Dendritic cell treated with granulocyte-macrophage colony-stimulating factor and Interleukin-4, amounts not matched to agents 40 ng/mL and 50 ng/mL, for 4 days (primary cell): ENCODE measurements around the gene MBD2.
"Not testable (repeated sequence)": the region's sequence is repeated elsewhere in the genome, so short reads cannot be mapped to it uniquely, and the experiment has no call there.

Source experiments
- H3K27ac Mint-ChIP-seq: one replicate; pipeline ENCODE4 v1.8.0; 2022; ENCODE audit warnings: mild to moderate bottlenecking, mixed read lengths
- H3K27me3 Mint-ChIP-seq: one replicate; pipeline ENCODE4 v1.8.0; 2022; ENCODE audit warnings: mild to moderate bottlenecking, mixed read lengths
- H3K36me3 Mint-ChIP-seq: one replicate; pipeline ENCODE4 v1.8.0; 2022; ENCODE audit warnings: low read depth, mixed read lengths
- H3K4me1 Mint-ChIP-seq: one replicate; pipeline ENCODE4 v1.8.0; 2022; ENCODE audit warnings: low read depth, mixed read lengths
- H3K4me3 Mint-ChIP-seq: one replicate; pipeline ENCODE4 v1.8.0; 2022; ENCODE audit warnings: mild to moderate bottlenecking, moderate library complexity, mixed read lengths
- H3K9me3 Mint-ChIP-seq: one replicate; pipeline ENCODE4 v1.8.0; 2022; ENCODE audit warnings: mixed read lengths
- intact Hi-C: fragments of 100-400 bp; cut with micrococcal nuclease; formaldehyde crosslinking; loops from one replicate; pipeline ENCODE4 v1.15.0; 2022

The MBD2 gene, protein sequence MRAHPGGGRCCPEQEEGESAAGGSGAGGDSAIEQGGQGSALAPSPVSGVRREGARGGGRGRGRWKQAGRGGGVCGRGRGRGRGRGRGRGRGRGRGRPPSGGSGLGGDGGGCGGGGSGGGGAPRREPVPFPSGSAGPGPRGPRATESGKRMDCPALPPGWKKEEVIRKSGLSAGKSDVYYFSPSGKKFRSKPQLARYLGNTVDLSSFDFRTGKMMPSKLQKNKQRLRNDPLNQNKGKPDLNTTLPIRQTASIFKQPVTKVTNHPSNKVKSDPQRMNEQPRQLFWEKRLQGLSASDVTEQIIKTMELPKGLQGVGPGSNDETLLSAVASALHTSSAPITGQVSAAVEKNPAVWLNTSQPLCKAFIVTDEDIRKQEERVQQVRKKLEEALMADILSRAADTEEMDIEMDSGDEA

DNA sequence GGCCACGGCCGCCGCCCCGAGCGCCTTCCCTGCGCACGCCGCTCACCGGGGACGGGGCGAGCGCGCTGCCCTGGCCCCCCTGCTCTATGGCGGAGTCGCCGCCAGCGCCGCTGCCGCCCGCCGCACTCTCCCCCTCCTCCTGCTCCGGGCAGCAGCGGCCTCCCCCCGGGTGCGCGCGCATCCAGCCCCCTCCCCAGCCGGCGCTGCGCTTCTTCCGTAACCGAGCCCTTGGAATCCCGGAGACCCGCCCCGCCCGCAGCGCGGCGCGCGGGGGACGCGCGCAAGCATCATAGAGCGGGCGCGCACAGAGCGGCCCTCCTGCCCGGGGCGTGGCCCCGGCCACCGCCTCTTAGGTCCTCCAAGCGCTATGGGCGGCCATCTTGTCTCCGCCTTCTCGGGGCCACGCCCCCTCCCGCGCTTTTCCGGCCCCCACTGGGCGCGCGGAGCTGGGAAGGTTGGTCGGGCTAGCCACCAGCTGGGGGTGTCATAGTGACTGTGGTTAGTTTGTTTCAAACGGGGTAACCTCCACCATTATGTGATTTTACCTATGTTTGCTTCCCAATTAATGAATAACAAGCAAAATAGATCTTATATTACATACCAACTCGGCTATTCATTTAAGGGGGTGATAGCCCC is at the start of gene MBD2:
Gene MBD2, minus strand, starts transcription at position 291 of the 636 bp plus-strand sequence. Its CDS starts 110 bp downstream, at position 181.
- Mint-ChIP-seq H3K4me1 (peaks cover 38% of the 10 kb centered on the region), H3K36me3 (peaks cover 12% of the 10 kb centered on the region), H3K27me3 (no peaks in the 10 kb centered on the region), H3K27ac (peak within 1 kb of the TSS; percentile 97), H3K9me3 (no peaks in the 10 kb centered on the region), H3K4me3 (peak within 1 kb of the TSS; percentile 94)
- intact Hi-C loops = loop anchor here (1.0 kb wide), 2 partner anchors 45 to 134 kb away; partner anchors contain the start of gene POLI

GRCh38 chr18:54269893-54270844 is 45.7 kb upstream of the MBD2 start:
- no peaks in the 10 kb centered on the region for H3K36me3 Mint-ChIP-seq
- peak overlapping the region; percentile 69 for H3K4me3 Mint-ChIP-seq
- no peaks in the 10 kb centered on the region for H3K27me3 Mint-ChIP-seq
- intact Hi-C loops = loop anchor here (1.0 to 5.0 kb wide), 3 partner anchors 19 to 87 kb away; partner anchors contain the start of genes C18orf54, MBD2 and STARD6
- H3K9me3 Mint-ChIP-seq = no peaks in the 10 kb centered on the region
- H3K4me1 Mint-ChIP-seq = peaks cover 12% of the 10 kb centered on the region
- H3K27ac Mint-ChIP-seq = peak overlapping the region; percentile 91

DNA sequence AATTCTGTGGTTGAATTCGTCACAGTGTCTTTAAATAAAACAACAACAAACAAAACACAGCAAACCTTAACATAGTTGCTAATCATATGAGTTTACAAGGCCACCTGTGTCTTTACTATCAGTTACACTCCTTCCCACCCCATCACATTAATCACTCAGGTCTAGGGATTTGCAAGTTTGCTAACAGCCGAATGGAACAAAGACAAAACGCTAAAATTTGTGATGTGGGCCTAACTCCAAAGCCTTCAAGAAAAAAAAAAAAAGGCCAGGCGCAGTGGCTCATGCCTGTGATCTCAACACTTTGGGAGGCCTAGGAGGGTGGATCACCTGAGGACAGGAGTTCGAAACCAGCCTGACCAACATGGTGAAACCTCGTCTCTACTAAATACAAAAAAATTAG is 44.3 kb upstream of the MBD2 start:
- peaks cover 18% of the 10 kb centered on the region for H3K4me1 Mint-ChIP-seq
- intact Hi-C loops = loop anchor here (1.0 to 5.0 kb wide), 3 partner anchors 18 to 89 kb away; partner anchors contain the start of genes C18orf54, MBD2 and STARD6
- H3K27me3 Mint-ChIP-seq = no peaks in the 10 kb centered on the region
- H3K9me3 Mint-ChIP-seq = no peaks in the 10 kb centered on the region
- peak overlapping the region; percentile 91 for H3K27ac Mint-ChIP-seq
- H3K36me3 Mint-ChIP-seq = no peaks in the 10 kb centered on the region
- peak overlapping the region; percentile 69 for H3K4me3 Mint-ChIP-seq

- Mint-ChIP-seq H3K36me3 (no peaks in the 10 kb centered on the region), H3K27ac (no peak overlapping the region), H3K4me3 (no peak overlapping the region), H3K27me3 (no peaks in the 10 kb centered on the region), H3K9me3 (no peaks in the 10 kb centered on the region), H3K4me1 (peaks cover 18% of the 10 kb centered on the region)
- intact Hi-C loops = loop anchor here (2.0 to 5.0 kb wide), 2 partner anchors 17 to 90 kb away; partner anchors contain the start of genes C18orf54 and STARD6
These were observed 43.2 kb upstream of the MBD2 start for GRCh38 chr18:54267701-54268100.

DNA sequence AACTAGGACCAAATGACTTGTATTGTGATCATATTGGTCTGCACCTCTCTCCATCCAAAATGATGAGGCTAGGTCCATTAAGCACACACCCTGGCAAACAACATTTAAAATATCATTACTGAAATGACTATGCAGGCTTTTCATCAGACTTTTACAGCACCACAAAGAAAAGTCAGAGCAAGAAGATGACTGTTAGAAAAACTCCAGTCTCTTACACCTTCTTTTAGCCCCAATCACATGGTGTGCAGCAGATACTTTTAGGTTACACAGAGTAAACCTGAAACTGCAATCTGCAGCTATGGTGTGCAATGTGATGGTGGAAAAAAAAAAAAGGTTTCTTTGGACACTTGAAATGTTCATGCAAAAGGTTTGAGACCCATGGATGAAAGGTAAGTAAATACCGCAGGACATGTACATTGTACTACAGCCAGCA is 39.5 kb upstream of the MBD2 start:
- Mint-ChIP-seq H3K27ac (no peak overlapping the region), H3K4me1 (peaks cover 41% of the 10 kb centered on the region), H3K27me3 (no peaks in the 10 kb centered on the region), H3K9me3 (no peaks in the 10 kb centered on the region), H3K4me3 (no peak overlapping the region), H3K36me3 (no peaks in the 10 kb centered on the region)
- intact Hi-C loops = no loop called here

DNA sequence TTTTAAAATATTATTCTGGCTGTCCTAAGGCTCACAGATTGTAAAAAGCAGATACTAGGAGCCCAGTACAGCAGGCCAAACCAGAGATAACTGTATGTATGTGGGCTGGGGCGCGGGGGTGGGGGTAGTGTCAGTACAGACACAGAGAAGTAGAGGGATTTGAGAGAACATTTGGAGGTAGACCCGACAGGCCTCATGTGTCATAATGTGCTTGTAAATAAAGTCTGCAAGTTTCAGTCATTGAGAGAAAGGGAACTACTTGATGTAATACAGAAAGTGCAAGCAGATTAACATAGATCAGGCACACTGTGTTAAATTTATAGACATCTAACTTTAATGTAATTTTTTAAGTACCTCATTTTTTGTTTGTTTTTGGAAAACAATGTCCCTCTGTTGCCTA is 37.4 kb upstream of the MBD2 start:
- H3K4me1 Mint-ChIP-seq = peaks cover 55% of the 10 kb centered on the region
- no peaks in the 10 kb centered on the region for H3K36me3 Mint-ChIP-seq
- intact Hi-C loops = no loop called here
- H3K27ac Mint-ChIP-seq = peak overlapping the region; percentile 81
- H3K27me3 Mint-ChIP-seq = no peaks in the 10 kb centered on the region
- no peaks in the 10 kb centered on the region for H3K9me3 Mint-ChIP-seq
- H3K4me3 Mint-ChIP-seq = no peak overlapping the region

- H3K9me3 Mint-ChIP-seq = no peaks in the 10 kb centered on the region
- peaks cover 51% of the 10 kb centered on the region for H3K4me1 Mint-ChIP-seq
These were observed 36.1 kb upstream of the MBD2 start for GRCh38 chr18:54260396-54261072.

DNA sequence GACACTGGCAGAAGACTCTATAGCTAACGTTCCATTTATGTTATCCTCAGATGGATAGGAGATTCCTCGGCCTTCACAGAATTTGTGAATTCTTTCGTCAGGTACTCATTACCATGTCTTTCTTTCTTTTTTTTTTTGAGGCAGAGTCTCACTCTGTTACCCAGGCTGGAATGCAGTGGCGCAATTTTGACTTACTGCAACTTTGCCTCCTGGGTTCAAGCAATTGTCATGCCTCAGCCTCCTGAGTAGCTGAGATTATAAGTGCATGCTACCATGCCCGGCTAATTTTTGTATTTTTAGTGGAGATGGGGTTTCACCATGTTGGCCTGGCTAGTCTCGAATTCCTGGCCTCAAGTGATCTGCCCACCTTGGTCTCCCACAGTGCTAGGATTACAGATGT is 33.3 kb upstream of the MBD2 start:
- H3K27me3 Mint-ChIP-seq, H3K9me3 Mint-ChIP-seq, intact Hi-C loops, H3K36me3 Mint-ChIP-seq, H3K4me3 Mint-ChIP-seq, H3K27ac Mint-ChIP-seq: not testable (repeated sequence)
- H3K4me1 Mint-ChIP-seq = peaks cover 46% of the 10 kb centered on the region

More at GRCh38 chr18:54260396-54261072, 36.1 kb upstream of the MBD2 start:
- no peaks in the 10 kb centered on the region for H3K36me3 Mint-ChIP-seq
- intact Hi-C loops = no loop called here
- H3K4me3 Mint-ChIP-seq = no peak overlapping the region
- H3K27ac Mint-ChIP-seq = peak overlapping the region; percentile 81
- H3K27me3 Mint-ChIP-seq = no peaks in the 10 kb centered on the region

DNA sequence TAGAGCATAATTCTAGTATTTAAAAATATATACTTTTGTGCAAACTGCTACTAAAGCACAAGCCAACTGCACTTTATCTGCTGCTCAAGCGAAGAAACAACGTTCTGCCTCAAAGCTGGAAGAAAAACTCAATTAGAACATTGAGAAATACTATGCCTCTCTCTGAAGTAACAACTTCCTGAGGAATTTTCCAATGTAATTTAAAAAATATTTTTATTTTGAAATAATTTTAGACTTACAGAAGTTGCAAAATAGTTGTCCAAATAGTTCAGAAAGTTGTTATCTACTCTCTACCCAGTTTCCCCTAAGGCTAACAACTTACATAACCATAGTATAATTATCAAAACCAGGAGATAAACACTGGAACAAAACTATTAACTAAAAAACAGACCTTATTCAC is 32.5 kb upstream of the MBD2 start:
- no peak overlapping the region for H3K27ac Mint-ChIP-seq
- H3K4me3 Mint-ChIP-seq = no peak overlapping the region
- H3K4me1 Mint-ChIP-seq = peaks cover 47% of the 10 kb centered on the region
- H3K9me3 Mint-ChIP-seq = no peaks in the 10 kb centered on the region
- no peaks in the 10 kb centered on the region for H3K27me3 Mint-ChIP-seq
- intact Hi-C loops = no loop called here
- H3K36me3 Mint-ChIP-seq = no peaks in the 10 kb centered on the region

DNA sequence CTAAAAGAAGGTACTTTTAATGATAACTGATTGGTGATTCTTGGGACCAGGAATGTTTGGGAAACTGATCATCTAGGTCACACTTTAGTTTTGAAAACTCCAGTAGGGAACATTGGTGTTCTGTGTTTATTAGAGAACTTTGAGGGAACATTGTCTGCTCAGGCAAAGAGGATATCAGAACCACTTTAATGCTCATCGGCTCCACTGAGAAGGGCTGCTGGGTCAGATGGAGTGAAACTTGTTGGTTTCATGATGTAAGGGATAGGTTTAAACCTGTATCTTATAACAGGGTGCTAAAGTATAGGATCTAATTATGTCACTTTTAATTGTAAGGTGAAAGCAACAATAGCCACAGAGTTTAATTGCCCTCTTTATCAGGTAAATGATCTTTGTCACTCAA is 30.7 kb upstream of the MBD2 start:
- Mint-ChIP-seq H3K27me3 (no peaks in the 10 kb centered on the region), H3K9me3 (no peaks in the 10 kb centered on the region), H3K27ac (no peak overlapping the region), H3K36me3 (no peaks in the 10 kb centered on the region), H3K4me1 (peaks cover 50% of the 10 kb centered on the region), H3K4me3 (no peak overlapping the region)
- intact Hi-C loops = no loop called here

- Mint-ChIP-seq H3K36me3 (no peaks in the 10 kb centered on the region), H3K9me3 (no peaks in the 10 kb centered on the region), H3K4me1 (peaks cover 44% of the 10 kb centered on the region), H3K4me3 (no peak overlapping the region), H3K27me3 (no peaks in the 10 kb centered on the region), H3K27ac (no peak overlapping the region)
- intact Hi-C loops = no loop called here
These were observed 29.8 kb upstream of the MBD2 start for GRCh38 chr18:54254265-54254758.

- no peaks in the 10 kb centered on the region for H3K27me3 Mint-ChIP-seq
- no peaks in the 10 kb centered on the region for H3K9me3 Mint-ChIP-seq
- intact Hi-C loops = loop anchor here (2.0 kb wide), 1 partner anchor 17 kb away; the partner anchor contains the start of gene POLI
- H3K4me3 Mint-ChIP-seq = no peak overlapping the region
- H3K4me1 Mint-ChIP-seq = peaks cover 30% of the 10 kb centered on the region
- H3K36me3 Mint-ChIP-seq = no peaks in the 10 kb centered on the region
- peak overlapping the region; percentile 84 for H3K27ac Mint-ChIP-seq
These were observed 27.3 kb upstream of the MBD2 start for GRCh38 chr18:54251606-54252390.
